ENCODE measurements around the gene LDLRAD2.
"Not testable (repeated sequence)": the region's sequence is repeated elsewhere in the genome, so short reads cannot be mapped to it uniquely, and the experiment has no call there.

The LDLRAD2 gene

GRCh38 chr1:21783679-21784603, 28.1 kb upstream of the LDLRAD2 start:
- DNase-seq = peak; percentile 85

DNA sequence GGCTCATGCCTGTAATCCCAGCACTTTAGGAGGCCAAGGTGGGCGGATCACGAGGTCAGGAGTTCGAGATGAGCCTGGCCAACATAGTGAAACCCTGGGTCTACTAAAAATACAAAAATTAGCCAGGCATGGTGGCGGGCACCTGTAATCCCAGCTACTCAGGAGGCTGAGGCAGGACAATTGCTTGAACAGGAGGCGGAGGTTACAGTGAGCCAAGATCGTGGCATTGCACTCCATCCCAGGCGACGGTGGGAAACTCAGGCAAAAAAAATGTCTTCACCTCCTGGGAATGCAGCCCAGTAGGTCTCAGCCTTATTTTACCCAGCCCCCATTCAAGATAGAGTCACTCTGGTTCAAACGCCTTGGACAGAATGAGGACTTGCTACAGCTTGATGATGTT, 26.3 kb upstream of the LDLRAD2 start:
- not testable (repeated sequence) for DNase-seq

GRCh38 chr1:21786640-21787039, 25.4 kb upstream of the LDLRAD2 start:
- no peak for DNase-seq

DNA sequence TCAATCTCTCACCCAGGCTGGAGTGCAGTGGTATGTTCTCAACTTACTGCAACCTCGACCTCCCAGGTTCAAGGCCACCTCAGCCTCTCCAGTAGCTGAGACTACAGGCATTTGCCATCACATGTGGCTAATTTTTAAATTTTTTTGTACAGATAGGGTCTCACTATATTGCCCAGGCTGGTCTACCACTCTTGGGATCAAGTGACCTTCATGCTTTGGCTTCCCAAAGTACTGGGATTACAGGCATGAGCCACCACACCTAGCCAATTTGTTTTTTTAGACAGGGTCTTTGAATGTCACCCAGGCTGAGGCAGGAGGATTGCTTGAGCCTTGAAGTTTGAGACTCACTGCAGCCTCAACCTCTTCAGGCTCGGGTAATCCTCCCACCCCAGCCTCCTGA, 19.0 kb upstream of the LDLRAD2 start:
- no peak for DNase-seq

GRCh38 chr1:21794656-21795055, 17.4 kb upstream of the LDLRAD2 start:
- no peak for DNase-seq

DNA sequence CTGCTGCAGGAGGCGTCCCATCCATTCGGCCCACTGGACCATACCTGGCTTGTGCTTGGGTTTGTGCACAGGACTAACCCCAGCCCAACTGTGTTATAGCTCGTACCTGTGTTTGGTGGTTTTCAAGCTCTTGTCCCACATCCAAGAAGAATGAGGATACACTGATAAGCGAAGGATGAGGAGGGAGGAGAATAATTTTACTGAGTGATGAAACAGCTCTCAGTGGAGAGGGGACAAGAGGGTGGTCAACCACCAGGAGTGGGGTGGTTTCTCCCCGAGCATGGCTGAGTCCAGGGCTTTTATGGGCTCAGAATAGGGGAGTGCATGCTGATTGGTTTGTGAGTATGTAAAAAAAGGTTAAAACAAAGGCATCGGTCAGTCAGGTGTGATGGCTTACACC, 17.0 kb upstream of the LDLRAD2 start:
- no peak for DNase-seq

DNA sequence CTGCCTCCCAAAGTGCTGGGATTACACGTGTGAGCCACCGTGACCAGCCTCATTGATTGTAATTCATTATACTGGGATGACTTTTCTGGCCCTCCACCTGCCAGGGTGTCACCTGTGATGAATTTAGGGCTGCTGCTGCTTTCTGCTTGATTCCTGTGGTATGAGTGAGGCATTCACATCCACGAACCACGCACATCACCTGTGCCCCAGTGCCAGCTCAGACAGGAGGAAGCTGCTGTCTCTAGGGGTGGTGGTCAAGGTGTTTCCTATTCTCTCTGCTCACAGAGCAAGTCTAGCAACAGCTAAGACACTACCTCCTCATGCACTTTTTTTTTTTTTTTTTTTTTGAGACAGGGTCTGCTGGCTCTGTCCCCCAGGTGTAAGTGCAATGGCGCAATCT, 12.3 kb upstream of the LDLRAD2 start:
- no peak for DNase-seq

DNA sequence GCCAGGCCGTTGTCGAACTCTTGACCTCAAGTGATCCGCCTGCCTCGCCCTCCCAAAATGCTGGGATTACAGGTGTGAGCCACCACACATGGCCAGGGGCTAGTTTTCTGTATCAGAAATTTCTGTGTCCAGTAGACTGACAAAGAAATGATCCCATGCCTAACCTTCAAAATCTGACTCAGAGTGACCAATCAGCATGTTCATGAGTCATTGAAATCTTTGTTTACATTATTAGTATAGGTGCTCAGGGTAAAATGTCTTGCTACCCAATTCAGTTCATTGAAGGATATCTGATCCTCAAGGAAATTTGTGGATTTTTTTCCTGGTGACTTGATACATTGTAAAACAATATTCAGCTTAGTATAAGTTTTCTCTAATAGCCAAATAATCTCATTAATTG, 11.0 kb upstream of the LDLRAD2 start:
- no peak for DNase-seq

DNA sequence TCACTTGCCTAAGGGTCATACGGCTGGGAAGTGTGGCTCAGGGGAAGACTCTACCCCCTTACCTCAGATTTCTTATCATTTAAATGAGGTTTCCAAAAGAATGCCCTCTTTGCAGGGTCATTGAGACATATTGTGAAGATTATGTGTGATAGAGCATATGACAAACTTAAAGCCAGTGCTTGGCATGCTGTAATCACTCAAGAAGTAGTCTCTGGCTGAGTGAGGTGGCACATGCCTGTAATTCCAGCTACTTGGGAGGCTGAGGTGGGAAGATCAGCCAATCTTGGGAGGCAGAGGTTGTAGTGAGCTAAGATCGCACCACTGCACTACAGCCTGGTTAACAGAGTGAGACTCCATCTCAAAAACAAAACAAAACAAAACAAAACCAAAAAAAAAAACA, 7.5 kb upstream of the LDLRAD2 start:
- DNase-seq = no peak

GRCh38 chr1:21813542-21813941, 1.5 kb downstream of the LDLRAD2 start:
- DNase-seq = no peak

DNA sequence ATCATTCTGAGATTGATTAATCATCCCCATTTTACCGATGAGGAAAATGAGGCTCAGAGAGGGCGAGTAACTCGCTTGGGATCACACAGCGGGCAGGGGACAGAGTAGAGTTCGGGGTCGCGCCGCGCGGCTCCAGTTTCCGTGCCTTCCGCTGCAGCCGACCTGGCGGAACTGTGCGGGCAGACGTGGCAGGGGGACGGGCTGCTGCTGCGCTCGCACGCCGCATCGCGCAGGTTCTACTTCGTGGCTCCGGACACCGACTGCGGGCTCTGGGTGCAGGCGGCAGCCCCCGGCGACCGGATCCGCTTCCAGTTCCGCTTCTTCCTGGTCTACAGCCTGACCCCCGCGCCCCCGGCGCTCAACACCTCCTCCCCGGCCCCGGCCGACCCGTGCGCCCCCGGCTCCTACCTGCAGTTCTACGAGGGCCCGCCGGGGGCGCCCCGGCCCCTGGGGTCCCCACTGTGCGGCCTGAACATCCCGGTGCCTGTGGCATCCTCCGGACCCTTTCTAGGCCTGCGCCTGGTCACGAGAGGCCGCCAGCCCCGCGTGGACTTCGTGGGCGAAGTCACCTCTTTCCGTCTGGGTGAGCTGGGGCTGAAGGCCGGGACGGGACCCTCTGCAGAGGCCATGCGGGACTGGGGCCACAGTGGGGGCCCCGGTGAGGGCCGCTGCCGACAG, 2.3 kb downstream of the LDLRAD2 start:
- DNase-seq = no peak

DNA sequence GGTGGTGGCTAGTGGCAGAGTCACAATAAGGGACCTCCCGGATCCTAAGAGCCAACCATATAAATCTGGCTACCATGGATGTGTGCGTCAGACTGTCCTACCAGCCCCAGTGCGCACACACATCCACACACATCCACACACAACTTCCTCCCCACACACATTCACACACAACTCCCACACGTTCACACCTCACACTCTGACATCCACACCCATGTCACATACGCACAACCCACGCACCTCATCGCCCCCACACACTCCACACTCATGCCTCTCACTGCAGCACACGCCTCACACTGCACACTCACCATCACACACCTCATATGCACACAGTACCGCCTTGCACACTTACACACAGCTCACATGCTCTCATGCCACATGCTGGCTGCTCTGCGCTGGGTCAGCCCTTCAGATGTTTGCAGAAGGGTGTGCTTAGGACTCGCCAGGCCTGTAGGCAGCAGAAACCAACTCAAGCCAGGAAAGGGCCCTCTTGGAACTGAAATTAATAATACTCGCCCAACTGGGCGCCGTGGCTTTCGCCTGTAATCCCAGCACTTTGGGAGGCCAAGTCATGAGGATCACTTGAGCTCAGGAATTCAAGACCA, 3.0 kb downstream of the LDLRAD2 start:
- no peak for DNase-seq

- DNase-seq = no peak
Observed at GRCh38 chr1:21815724-21816321, 3.8 kb downstream of the LDLRAD2 start.

- DNase-seq = no peak
Observed at GRCh38 chr1:21816602-21817302, 4.7 kb downstream of the LDLRAD2 start.

- DNase-seq = no peak
Observed at GRCh38 chr1:21818656-21819055, 6.6 kb downstream of the LDLRAD2 start.

DNA sequence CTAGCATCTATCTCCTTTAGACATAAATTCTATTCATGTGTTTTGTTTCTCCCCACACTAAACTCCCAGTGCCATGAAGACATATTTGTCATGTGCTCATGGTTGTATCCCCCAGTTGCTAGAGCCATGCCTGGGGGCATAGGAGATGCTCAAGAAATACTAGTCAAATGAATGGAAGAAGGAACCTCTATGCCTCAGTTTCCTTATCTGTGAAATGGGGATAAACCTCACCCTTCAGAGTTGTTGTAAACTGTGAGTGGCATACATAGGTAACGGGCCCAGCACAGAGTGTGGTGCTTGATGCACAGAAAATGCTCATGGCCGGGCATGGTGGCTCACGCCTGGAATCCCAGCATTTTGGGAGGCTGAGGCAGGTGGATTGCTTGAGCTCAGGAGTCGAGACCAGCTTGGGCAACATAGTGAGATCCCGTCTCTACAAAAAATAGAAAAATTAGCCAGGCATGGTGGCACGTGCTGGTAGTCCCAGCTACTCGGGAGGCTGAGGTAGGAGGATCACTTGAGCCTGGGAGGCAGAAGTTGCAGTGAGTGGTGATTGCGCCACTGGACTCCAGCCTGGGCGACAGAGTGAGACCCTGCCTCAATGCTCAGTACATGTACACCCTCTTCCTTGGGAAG, 8.7 kb downstream of the LDLRAD2 start:
- no peak for DNase-seq

DNA sequence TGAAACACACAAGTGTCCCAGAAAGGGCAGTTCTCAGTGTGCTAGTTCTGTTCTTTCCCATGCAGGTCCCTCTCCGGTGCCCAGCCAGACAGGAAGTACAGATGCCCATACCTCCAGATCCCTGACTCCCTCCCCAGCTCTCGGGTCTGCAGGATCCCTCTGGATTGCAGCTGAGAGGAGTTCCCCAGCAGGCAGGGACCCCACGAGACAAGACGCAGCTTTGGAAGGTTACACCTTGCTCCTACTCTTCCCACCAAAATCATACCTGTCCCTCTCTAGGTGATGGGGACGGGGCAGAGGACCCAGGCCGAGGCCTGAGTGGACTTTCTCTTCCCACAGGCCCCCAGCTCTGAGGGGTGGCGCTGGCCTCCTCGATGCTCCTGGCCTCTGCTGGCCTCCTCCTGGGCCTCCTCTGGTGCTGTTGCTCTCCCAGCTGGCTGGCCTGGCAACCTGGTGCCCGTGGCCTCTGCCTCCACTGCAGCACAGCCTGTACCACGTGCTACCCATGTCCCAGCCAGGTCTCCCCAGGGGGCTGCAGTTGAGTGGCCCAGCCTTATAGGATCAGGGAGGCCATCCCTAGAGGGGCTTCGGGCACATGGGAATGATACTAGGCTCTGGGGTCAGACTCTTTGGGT, 9.4 kb downstream of the LDLRAD2 start:
- DNase-seq = no peak

- DNase-seq = no peak
Observed at GRCh38 chr1:21822349-21822748, 10.3 kb downstream of the LDLRAD2 start.

- DNase-seq = no peak
Observed at GRCh38 chr1:21823206-21823979, 11.3 kb downstream of the LDLRAD2 start.

- DNase-seq = no peak
Observed at GRCh38 chr1:21823980-21824702, 12.1 kb downstream of the LDLRAD2 start.
